HepG2 (cell line): Measurements from ENCODE around the gene ZNF48. TPM values are rescaled to one million over a fixed set of nuclear protein-coding genes. Genes with fewer than 3 reads are reported as not detected.

ENCODE experiments used
- AHR ChIP-seq: IDR thresholded peaks from 2 replicates; pipeline ENCODE4 v1.6.1; 2018; ENCODE audit warnings: missing genetic modification reagents, missing compliant biosample characterization
- DPF2 ChIP-seq: sonication (generic); formaldehyde crosslinking; IDR thresholded peaks from 2 replicates; pipeline ENCODE4 v1.4.0; 2020; ENCODE audit warnings: mild to moderate bottlenecking, low read depth, missing genetic modification reagents, borderline replicate concordance
- DR1 ChIP-seq: sonication (generic); formaldehyde crosslinking; IDR thresholded peaks from 2 replicates; pipeline ENCODE4 v1.8.0; 2021; ENCODE audit warnings: mild to moderate bottlenecking, missing genetic modification reagents, inconsistent platforms
- EZH2 ChIP-seq: conservative IDR thresholded peaks from 2 replicates; pipeline ENCODE4 v1.6.1; 2012; ENCODE audit warnings: mild to moderate bottlenecking, low read depth, low read length, moderate library complexity
- FOXC1 ChIP-seq: sonication (generic); formaldehyde crosslinking; IDR thresholded peaks from 2 replicates; pipeline ENCODE4 v1.8.0; 2022; ENCODE audit warnings: mild to moderate bottlenecking, missing genetic modification reagents, borderline replicate concordance
- HMG20B ChIP-seq: conservative IDR thresholded peaks from 2 replicates; pipeline ENCODE4 v1.6.1; 2016; ENCODE audit warnings: missing genetic modification reagents, missing compliant biosample characterization
- KDM6A ChIP-seq: IDR thresholded peaks from 2 replicates; pipeline ENCODE4 v1.6.1; 2016; ENCODE audit warnings: low read depth
- KLF16 ChIP-seq, 2 experiments: sonication (generic) in 1 of 2; formaldehyde crosslinking in 1 of 2; IDR thresholded peaks; 2 replicates each; pipeline versions ENCODE4 v1.6.1 to v1.8.0; 2016 to 2023; ENCODE audit warnings: missing genetic modification reagents in 2 of 2, missing compliant biosample characterization in 1 of 2
- MAF1 ChIP-seq: sonication (generic); formaldehyde crosslinking; IDR thresholded peaks from 2 replicates; pipeline ENCODE4 v1.5.0; 2020; ENCODE audit warnings: missing genetic modification reagents, borderline replicate concordance
- NFIC ChIP-seq: IDR thresholded peaks from 2 replicates; pipeline ENCODE4 v1.6.1; 2012; ENCODE audit warnings: mild to moderate bottlenecking, low read length, inconsistent platforms
- PAWR ChIP-seq: sonication (generic); formaldehyde crosslinking; IDR thresholded peaks from 2 replicates; pipeline ENCODE4 v1.4.0; 2020; ENCODE audit warnings: missing genetic modification reagents, mild to moderate bottlenecking, borderline replicate concordance
- PCBP1 ChIP-seq: fragments of 200-400 bp; formaldehyde crosslinking; IDR thresholded peaks from 2 replicates; pipeline ENCODE4 v1.6.1; 2017; ENCODE audit warnings: mild to moderate bottlenecking, low read depth, low read length, borderline replicate concordance
- RFX1 ChIP-seq: fragments of 450-650 bp; IDR thresholded peaks from 2 replicates; pipeline ENCODE4 v1.6.1; 2017
- TAF15 ChIP-seq: fragments of 200-400 bp; formaldehyde crosslinking; IDR thresholded peaks from one replicate; pipeline ENCODE4 v1.6.1; 2018; ENCODE audit warnings: mild to moderate bottlenecking, low read depth, low read length; ENCODE audit not compliant: poor library complexity, severe bottlenecking
- XBP1 ChIP-seq: sonication (generic); formaldehyde crosslinking; IDR thresholded peaks from 2 replicates; pipeline ENCODE4 v1.5.0; 2020; ENCODE audit warnings: missing genetic modification reagents
- ZBTB3 ChIP-seq: sonication (generic); formaldehyde crosslinking; IDR thresholded peaks from 2 replicates; pipeline ENCODE4 v1.4.0; 2020; ENCODE audit warnings: low read depth, mild to moderate bottlenecking, moderate library complexity, missing genetic modification reagents, borderline replicate concordance
- ZFP82 ChIP-seq: sonication (generic); formaldehyde crosslinking; IDR thresholded peaks from 2 replicates; pipeline ENCODE4 v1.5.1; 2020; ENCODE audit warnings: mild to moderate bottlenecking, missing genetic modification reagents, borderline replicate concordance
- ZNF790 ChIP-seq: sonication (generic); formaldehyde crosslinking; IDR thresholded peaks from 2 replicates; pipeline ENCODE4 v1.8.0; 2022; ENCODE audit warnings: missing genetic modification reagents, mild to moderate bottlenecking, borderline replicate concordance
- polyA plus RNA-seq, 8 experiments: library from polyadenylated mRNA; depleted of rRNA in 3 of 8; stranded (reverse) in 7 of 8; unstranded in 1 of 8; fragments of >200 nt; fragmentation: Illumina TruSeq in 4 of 8; extraction: Trizol in 4 of 8; gene quantifications; 2 replicates each; pipeline versions ENCODE4 v1.2.1 to v1.2.3, GENCODE V29; 2011 to 2016; ENCODE audit warnings: low read depth in 4 of 8, missing spikeins in 1 of 8, mixed read lengths in 1 of 8; ENCODE audit not compliant: insufficient read depth in 1 of 8
- total RNA-seq, 5 experiments: library from RNA; depleted of rRNA; stranded (reverse); fragments of >200 nt; fragmentation: Illumina TruSeq; extraction: Trizol; gene quantifications; 2 replicates each; pipeline ENCODE4 v1.2.3, GENCODE V29; 2016; ENCODE audit warnings: low read depth in 1 of 5
- TF ChIP-seq, protein P1 (sequence below): sonication (generic); formaldehyde crosslinking; IDR thresholded peaks from 2 replicates; pipeline ENCODE4 v1.4.0; 2020; ENCODE audit warnings: missing genetic modification reagents; ENCODE audit errors: not compliant biosample characterization
- TF ChIP-seq, protein P2 (sequence below): sonication (generic); formaldehyde crosslinking; IDR thresholded peaks from 2 replicates; pipeline ENCODE4 v1.4.0; 2020; ENCODE audit warnings: mild to moderate bottlenecking, missing genetic modification reagents
- TF ChIP-seq, protein P3 (sequence below): IDR thresholded peaks from 2 replicates; pipeline ENCODE4 v1.6.1; 2016; ENCODE audit warnings: missing compliant biosample characterization, missing genetic modification reagents, borderline replicate concordance
- TF ChIP-seq, protein P4 (sequence below): sonication (generic); formaldehyde crosslinking; IDR thresholded peaks from 2 replicates; pipeline ENCODE4 v1.4.0; 2020; ENCODE audit warnings: missing genetic modification reagents, borderline replicate concordance

Gene ZNF48
- total and polyA plus RNA-seq, 2 of the 13 experiments (the other 11 are each of a cell fraction or from before 2014, with no cell fraction given) = 9.9 to 12.3 TPM

DNA sequence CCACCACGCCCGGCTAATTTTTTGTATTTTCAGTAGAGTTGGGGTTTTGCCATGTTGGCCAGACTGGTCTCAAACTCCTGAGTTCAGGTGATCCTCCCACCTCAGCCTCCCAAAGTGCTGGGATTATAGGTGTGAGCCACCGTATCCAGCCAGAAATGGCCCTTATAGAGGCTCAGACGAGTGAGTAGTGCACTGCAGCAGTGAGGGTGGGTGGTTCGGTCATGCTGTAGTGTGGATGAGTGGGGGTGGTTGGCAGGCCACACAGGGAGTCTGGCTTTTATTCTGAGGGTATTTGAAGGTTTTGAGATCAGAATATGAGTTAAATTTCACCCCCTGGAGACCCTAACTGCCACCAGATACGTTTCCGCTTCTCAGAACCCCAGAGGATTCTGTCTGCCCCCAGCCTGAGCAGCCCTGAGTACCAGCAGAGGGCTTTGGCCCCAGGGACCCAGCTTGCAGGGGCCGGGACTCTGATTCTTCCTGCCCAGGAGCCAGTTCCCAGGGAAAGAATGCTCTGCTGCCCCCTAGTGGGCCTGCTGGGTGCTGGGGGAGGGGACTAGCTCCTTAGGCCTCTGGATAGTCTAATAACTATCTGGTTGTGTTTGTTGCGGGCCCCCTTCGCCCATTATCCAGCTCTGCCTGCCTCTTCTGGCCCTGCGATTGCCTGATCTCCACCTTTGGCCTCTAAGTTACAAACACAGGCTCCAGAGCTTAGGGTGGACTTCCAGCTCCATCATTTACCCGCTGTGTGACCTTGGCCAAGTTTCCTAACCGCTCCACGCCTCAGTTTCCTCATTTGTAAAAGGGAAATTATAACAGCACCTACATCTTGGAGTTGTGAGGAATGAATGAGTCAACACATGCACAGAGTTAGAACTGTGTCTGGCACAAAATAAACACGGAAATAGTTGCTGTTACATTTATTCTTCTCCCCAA, 14.2 kb downstream of the ZNF48 start (continued):
- TF ChIP-seq RFX1 (no peak), EZH2 (no peak), FOXC1 (CRISPR knock-in tag) (peak; percentile 50), PCBP1 (no peak), DPF2 (CRISPR knock-in tag) (no peak), PAWR (no peak), ZBTB3 (CRISPR knock-in tag) (no peak), HMG20B (CRISPR knock-in tag) (no peak), NFIC (peak; percentile 36; the same call in 1 of the 2 replicates), TAF15 (no peak), ZFP82 (CRISPR knock-in tag) (no peak), KLF16 (CRISPR knock-in tag; IDR thresholded peaks at IDR 0.05) (peak in 1 of 2 experiments; percentile 64; a peak in 2 of 4 replicates), AHR (CRISPR knock-in tag) (0 out of 2 replicates have a peak, but pooled peaks have one; percentile 56), KDM6A (CRISPR knock-in tag) (no peak), MAF1 (no peak), ZNF790 (CRISPR knock-in tag) (no peak), DR1 (CRISPR knock-in tag) (0 out of 2 replicates have a peak, but pooled peaks have one; percentile 49), XBP1 (CRISPR knock-in tag) (no peak)
- TF ChIP-seq, protein P1, sequence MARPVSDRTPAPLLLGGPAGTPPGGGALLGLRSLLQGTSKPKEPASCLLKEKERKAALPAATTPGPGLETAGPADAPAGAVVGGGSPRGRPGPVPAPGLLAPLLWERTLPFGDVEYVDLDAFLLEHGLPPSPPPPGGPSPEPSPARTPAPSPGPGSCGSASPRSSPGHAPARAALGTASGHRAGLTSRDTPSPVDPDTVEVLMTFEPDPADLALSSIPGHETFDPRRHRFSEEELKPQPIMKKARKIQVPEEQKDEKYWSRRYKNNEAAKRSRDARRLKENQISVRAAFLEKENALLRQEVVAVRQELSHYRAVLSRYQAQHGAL = no peak
- TF ChIP-seq, protein P2, sequence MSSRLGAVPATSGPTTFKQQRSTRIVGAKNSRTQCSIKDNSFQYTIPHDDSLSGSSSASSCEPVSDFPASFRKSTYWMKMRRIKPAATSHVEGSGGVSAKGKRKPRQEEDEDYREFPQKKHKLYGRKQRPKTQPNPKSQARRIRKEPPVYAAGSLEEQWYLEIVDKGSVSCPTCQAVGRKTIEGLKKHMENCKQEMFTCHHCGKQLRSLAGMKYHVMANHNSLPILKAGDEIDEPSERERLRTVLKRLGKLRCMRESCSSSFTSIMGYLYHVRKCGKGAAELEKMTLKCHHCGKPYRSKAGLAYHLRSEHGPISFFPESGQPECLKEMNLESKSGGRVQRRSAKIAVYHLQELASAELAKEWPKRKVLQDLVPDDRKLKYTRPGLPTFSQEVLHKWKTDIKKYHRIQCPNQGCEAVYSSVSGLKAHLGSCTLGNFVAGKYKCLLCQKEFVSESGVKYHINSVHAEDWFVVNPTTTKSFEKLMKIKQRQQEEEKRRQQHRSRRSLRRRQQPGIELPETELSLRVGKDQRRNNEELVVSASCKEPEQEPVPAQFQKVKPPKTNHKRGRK (CRISPR knock-in tag) = no peak
- TF ChIP-seq, protein P3, sequence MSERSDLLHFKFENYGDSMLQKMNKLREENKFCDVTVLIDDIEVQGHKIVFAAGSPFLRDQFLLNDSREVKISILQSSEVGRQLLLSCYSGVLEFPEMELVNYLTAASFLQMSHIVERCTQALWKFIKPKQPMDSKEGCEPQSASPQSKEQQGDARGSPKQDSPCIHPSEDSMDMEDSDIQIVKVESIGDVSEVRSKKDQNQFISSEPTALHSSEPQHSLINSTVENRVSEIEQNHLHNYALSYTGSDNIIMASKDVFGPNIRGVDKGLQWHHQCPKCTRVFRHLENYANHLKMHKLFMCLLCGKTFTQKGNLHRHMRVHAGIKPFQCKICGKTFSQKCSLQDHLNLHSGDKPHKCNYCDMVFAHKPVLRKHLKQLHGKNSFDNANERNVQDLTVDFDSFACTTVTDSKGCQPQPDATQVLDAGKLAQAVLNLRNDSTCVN (CRISPR knock-in tag) = no peak
- TF ChIP-seq, protein P4, sequence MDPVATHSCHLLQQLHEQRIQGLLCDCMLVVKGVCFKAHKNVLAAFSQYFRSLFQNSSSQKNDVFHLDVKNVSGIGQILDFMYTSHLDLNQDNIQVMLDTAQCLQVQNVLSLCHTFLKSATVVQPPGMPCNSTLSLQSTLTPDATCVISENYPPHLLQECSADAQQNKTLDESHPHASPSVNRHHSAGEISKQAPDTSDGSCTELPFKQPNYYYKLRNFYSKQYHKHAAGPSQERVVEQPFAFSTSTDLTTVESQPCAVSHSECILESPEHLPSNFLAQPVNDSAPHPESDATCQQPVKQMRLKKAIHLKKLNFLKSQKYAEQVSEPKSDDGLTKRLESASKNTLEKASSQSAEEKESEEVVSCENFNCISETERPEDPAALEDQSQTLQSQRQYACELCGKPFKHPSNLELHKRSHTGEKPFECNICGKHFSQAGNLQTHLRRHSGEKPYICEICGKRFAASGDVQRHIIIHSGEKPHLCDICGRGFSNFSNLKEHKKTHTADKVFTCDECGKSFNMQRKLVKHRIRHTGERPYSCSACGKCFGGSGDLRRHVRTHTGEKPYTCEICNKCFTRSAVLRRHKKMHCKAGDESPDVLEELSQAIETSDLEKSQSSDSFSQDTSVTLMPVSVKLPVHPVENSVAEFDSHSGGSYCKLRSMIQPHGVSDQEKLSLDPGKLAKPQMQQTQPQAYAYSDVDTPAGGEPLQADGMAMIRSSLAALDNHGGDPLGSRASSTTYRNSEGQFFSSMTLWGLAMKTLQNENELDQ (CRISPR knock-in tag) = no peak
